Breast epithelium (tissue), 4 donors: ENCODE measurements around the gene METTL16. TPM values are rescaled to one million over a fixed set of nuclear protein-coding genes. Genes with fewer than 3 reads are reported as not detected.
"Not testable (repeated sequence)": the region's sequence is repeated elsewhere in the genome, so short reads cannot be mapped to it uniquely, and the experiment has no call there.

Experiments used
- DNase-seq, 2 donors: peaks; one replicate each; pipeline ENCODE4 v3.0.0-alpha.2; 2019; ENCODE audit warnings: low spot score in 2 of 2
- H3K27ac ChIP-seq, 2 donors: fragments of 200-600 bp; sonication (generic) in 1 of 2; one replicate each; pipeline ENCODE4 v1.5.1; 2016 to 2019; ENCODE audit warnings: mild to moderate bottlenecking in 1 of 2
- H3K27me3 ChIP-seq, 2 donors: fragments of 200-600 bp; sonication (generic) in 1 of 2; one replicate each; pipeline versions ENCODE4 v1.5.1 to v1.6.0; 2017 to 2019; ENCODE audit warnings: control low read depth in 1 of 2, mild to moderate bottlenecking in 1 of 2
- H3K36me3 ChIP-seq: fragments of 200-600 bp; one replicate; pipeline ENCODE4 v1.5.1; 2019
- H3K4me1 ChIP-seq, 2 donors: fragments of 200-600 bp; sonication (generic); one replicate each; pipeline ENCODE4 v1.5.1; 2016 to 2019; ENCODE audit warnings: control low read depth in 1 of 2
- H3K4me3 ChIP-seq, 3 donors: fragments of 200-600 bp; sonication (generic); 1 replicate in 2 of 3; 2 replicates in 1 of 3; pipeline ENCODE4 v1.5.1; 2016 to 2019; ENCODE audit warnings: mild to moderate bottlenecking in 3 of 3, moderate library complexity in 2 of 3
- H3K9me3 ChIP-seq, 2 donors: fragments of 200-600 bp; sonication (generic) in 1 of 2; one replicate each; pipeline ENCODE4 v1.5.1; 2016 to 2019; ENCODE audit warnings: control low read depth in 1 of 2
- CTCF ChIP-seq, 3 donors: fragments of 450-650 bp; IDR thresholded peaks; one replicate each; pipeline ENCODE4 v1.5.1; 2016 to 2017; ENCODE audit warnings: antibody characterized with exemption in 3 of 3, mild to moderate bottlenecking in 3 of 3, moderate library complexity in 3 of 3
- POLR2A ChIP-seq: fragments of 450-650 bp; IDR thresholded peaks from one replicate; pipeline ENCODE4 v1.6.1; 2016; ENCODE audit warnings: antibody characterized with exemption, mild to moderate bottlenecking, moderate library complexity
- POLR2AphosphoS5 ChIP-seq, 3 donors: sonication (generic); formaldehyde crosslinking; IDR thresholded peaks; one replicate each; pipeline ENCODE4 v1.6.1; 2017; ENCODE audit warnings: antibody characterized with exemption in 3 of 3
- intact Hi-C: fragments of 100-400 bp; cut with DNase I; formaldehyde crosslinking; loops from one replicate; pipeline ENCODE4 v1.15.1; 2023; ENCODE audit warnings: low total_unique reads
- total RNA-seq, 3 donors: library from RNA; depleted of rRNA; stranded (reverse); fragments of >200 nt; gene quantifications; one replicate each; pipeline ENCODE4 v1.1.0, GENCODE V29; 2016

METTL16 gene
- total RNA-seq, 3 donors from 2014 or later, result 25.6 to 46.4 (median 26.9) TPM

DNA sequence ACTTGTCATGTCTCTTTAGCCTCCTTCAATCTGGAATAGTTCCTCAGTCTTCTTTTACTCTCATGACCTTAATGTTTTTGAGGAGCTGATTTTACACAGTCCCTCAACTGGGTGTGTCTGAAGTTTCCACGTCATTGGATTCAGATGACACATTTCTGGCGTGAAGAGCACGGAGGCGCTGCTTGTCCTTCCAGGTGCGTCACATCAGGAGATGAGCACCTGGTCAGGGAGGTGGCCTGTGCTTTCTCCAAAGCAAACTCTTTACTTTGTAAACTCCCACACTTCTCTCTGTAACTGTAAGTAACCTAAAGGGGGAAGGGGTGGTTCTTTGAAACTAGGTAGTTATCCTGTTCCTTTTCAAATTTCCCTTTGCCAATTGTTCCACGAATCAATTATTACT lies 58.4 kb downstream of the METTL16 start:
- DNase-seq, result no peak
- Histone ChIP-seq H3K27ac (no peak overlapping the region), H3K27me3 (no peaks in the 10 kb centered on the region), H3K36me3 (no peaks in the 10 kb centered on the region), H3K4me1 (no peaks in the 10 kb centered on the region), H3K9me3 (no peaks in the 10 kb centered on the region), H3K4me3 (no peak overlapping the region)
- TF ChIP-seq POLR2A, result no peak
- TF ChIP-seq POLR2AphosphoS5 (IDR thresholded peaks at IDR 0.05), result no peak
- TF ChIP-seq CTCF (IDR thresholded peaks at IDR 0.05), result no peak
- intact Hi-C loops, result no loop called here

- Histone ChIP-seq H3K27ac (no peak overlapping the region), H3K4me1 (no peaks in the 10 kb centered on the region), H3K27me3 (no peaks in the 10 kb centered on the region), H3K4me3 (no peak overlapping the region), H3K9me3 (no peaks in the 10 kb centered on the region), H3K36me3 (no peaks in the 10 kb centered on the region)
- TF ChIP-seq POLR2A (no peak), POLR2AphosphoS5 (IDR thresholded peaks at IDR 0.05) (no peak), CTCF (IDR thresholded peaks at IDR 0.05) (no peak)
- no peak for DNase-seq
- intact Hi-C loops, result no loop called here
Observed at GRCh38 chr17:2452216-2452750, 59.4 kb downstream of the METTL16 start.

DNA sequence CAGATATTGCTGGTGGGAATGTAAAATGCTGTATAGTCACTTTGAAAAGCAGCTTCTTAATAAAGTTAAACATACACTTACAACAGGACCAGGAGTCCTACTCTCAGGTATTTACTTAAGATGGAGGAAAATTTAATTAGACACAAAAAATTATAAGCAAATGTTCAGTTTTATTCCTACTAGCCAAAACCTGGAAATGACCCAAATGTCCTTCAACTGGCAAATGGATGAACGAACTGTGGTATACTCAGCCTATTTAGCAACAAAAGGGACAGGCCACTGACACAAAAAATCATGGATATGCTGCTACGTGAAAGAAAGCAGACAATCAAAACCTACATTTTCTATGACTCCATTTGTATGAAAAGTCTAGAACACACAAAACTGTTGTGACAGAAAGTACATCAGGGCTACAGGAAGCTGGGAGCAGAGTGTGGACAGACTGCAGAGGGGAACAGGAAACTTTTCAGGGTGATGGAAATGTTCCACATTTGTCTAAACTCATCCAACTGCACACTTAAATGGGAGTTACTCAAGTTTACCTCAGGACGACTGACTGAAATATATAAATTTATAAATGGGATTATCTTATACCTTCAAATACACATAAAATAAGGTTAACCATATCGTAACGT lies 61.6 kb downstream of the METTL16 start:
- DNase-seq, result no peak
- TF ChIP-seq CTCF (IDR thresholded peaks at IDR 0.05) (no peak), POLR2A (no peak), POLR2AphosphoS5 (IDR thresholded peaks at IDR 0.05) (no peak)

GRCh38 chr17:2449486-2449885 lies 62.2 kb downstream of the METTL16 start:
- intact Hi-C loops, result no loop called here
- H3K27ac ChIP-seq, result no peak overlapping the region
- no peaks in the 10 kb centered on the region for H3K36me3 ChIP-seq
- H3K27me3 ChIP-seq, result no peaks in the 10 kb centered on the region
- H3K4me1 ChIP-seq, result no peaks in the 10 kb centered on the region
- peaks cover 0 to 4% of the 10 kb centered on the region in 2 donors for H3K9me3 ChIP-seq
- DNase-seq, result no peak
- TF ChIP-seq CTCF (IDR thresholded peaks at IDR 0.05), result no peak
- TF ChIP-seq POLR2A, result no peak
- no peak overlapping the region for H3K4me3 ChIP-seq

More for the DNA sequence above, 61.6 kb downstream of the METTL16 start:
- H3K4me1 ChIP-seq, result no peaks in the 10 kb centered on the region
- H3K4me3 ChIP-seq, result no peak overlapping the region
- H3K27ac ChIP-seq, result no peak overlapping the region
- peaks cover 0 to 4% of the 10 kb centered on the region in 2 donors for H3K9me3 ChIP-seq
- no peaks in the 10 kb centered on the region for H3K36me3 ChIP-seq
- intact Hi-C loops, result no loop called here
- no peaks in the 10 kb centered on the region for H3K27me3 ChIP-seq

- H3K9me3 ChIP-seq, intact Hi-C loops, DNase-seq, H3K4me1 ChIP-seq, H3K27me3 ChIP-seq, H3K4me3 ChIP-seq, H3K36me3 ChIP-seq, H3K27ac ChIP-seq: not testable (repeated sequence)
Observed at GRCh38 chr17:2447479-2447878, 64.2 kb downstream of the METTL16 start.
